Ureter (tissue), 1 donor: ENCODE data around the gene STPG3. TPM values are rescaled to one million over a fixed set of nuclear protein-coding genes. Genes with fewer than 3 reads are reported as not detected.

Experiments
- DNase-seq: peaks from one replicate; pipeline ENCODE4 v3.0.0-alpha.2; 2020; ENCODE audit warnings: low spot score
- total RNA-seq: library from RNA; stranded (reverse); gene quantifications from one replicate; pipeline ENCODE4 v1.2.4, GENCODE V29; 2023
- donor health status: DM: yes; HTN: yes; CAD: no.

The STPG3 gene
- total RNA-seq, 1 donor from 2014 or later, result not detected

DNA sequence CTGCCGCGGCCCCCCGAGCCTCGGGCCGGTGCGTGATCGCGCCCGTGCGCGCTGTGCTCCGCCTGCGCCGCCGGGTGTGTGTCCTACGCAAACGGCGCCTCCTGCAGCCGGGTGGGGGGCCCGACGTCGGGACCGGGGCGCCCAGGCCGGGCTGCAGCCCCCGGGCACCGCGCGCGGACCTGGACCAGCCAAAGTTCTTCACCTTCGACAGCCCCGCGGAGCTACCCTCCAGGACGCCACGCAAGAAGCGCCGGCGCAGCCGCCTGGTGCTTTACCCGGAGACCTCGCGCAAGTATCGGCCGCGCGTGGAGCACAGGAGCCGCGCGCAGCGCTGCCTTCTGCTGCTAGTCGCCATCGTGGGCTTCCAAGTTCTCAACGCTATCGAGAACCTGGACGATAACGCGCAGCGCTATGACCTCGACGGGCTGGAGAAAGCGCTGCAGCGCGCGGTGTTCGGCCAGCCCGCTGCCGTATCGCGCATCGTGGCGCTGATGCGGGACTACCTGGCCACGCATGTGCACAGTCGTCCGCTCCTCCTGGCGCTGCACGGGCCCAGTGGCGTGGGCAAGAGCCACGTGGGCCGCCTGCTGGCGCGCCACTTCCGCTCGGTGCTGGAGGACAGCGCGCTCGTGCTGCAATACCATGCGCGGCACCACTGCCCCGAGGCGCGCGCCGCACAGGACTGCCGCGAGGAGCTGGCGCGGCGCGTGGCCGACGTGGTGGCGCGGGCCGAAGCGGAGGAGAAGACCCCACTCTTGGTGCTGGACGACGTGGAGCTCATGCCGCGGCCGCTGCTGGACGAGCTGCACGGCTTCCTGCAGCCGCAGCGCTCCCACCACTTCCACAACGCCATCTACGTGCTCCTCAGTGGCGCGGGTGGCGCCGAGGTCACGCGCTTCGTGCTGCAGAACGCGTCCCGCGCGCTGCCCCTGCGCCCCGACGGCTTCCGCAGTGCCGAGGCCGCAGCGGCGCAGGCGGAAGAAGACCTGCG, 27.9 kb downstream of the STPG3 start:
- no peak for DNase-seq

DNA sequence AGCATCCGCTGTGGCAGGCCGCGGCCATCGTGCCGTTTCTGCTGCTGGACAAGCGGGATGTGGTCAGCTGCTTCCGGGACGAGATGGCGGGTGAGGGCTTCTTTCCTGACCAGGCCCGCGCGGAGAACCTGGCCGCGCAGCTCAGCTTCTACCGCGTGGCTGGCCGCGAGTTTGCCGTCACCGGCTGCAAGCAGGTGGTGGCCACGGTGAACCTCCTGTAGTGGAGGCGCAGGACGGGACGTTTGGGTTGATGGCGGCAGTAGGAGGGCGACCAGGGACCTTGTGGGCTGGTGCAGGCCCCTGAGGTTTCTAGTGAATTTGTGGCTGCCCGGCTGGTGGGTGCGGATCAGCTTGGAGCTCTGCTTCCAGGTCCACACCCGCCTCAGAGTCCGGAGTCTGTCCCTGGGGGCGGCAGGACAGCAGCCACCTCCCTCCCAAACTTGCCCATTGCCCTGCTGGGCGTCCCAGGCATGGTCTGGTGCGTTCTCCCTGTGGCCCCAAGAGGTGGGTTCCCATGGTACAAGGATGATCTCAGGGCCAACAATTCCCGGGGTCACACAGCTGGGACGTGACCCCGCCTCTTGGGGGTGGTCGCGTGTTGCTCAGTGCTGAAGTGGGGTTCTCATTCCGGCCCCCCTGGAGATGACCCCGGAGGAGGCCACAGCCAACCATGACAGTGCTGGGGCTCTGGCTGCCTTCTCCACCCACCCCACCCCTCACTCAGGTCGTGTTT, 28.8 kb downstream of the STPG3 start:
- no peak for DNase-seq

DNA sequence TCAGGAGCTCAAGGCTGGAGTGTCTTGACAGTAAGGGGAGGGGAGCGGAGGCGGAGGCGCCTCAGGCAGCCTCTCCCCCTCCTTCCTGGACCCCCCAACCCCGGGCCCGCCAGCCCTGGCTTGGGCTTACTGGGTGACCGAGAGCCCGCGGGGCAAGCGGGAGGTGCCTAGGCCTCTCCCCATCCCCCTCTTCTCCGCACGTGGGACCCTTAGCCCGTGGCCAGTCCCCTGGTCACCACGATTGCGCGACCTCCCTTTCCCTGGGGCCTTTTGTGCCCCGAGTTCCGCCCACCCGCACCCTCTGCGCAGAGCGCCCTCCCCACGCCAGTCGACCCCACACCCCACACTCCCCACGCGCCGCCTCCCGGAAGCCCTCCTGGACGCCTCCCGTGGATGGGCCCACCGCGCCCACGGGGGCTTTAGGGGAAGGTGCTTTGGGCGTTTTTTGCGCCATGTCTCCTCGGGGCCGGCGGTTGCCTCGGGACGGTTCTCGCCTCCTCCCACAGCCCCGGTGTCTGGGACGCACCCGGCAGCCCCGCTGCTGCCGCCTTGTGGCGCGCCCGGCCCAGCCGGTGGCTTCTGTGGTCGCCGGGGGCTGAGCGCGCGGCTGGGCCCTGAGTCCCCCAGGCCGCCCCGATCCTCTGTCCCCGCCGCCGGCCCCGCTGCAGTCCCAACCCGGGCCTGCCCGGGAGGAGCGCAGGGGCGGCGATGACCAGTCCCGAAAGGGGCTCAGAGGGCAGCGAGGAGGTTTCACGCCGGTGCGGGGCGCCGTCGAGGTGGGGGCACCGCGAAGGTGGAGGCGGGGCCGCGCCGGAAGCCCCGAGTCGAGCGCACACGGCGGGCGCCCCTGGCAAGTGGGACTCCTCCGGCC, 29.6 kb downstream of the STPG3 start:
- DNase-seq, result no peak

DNA sequence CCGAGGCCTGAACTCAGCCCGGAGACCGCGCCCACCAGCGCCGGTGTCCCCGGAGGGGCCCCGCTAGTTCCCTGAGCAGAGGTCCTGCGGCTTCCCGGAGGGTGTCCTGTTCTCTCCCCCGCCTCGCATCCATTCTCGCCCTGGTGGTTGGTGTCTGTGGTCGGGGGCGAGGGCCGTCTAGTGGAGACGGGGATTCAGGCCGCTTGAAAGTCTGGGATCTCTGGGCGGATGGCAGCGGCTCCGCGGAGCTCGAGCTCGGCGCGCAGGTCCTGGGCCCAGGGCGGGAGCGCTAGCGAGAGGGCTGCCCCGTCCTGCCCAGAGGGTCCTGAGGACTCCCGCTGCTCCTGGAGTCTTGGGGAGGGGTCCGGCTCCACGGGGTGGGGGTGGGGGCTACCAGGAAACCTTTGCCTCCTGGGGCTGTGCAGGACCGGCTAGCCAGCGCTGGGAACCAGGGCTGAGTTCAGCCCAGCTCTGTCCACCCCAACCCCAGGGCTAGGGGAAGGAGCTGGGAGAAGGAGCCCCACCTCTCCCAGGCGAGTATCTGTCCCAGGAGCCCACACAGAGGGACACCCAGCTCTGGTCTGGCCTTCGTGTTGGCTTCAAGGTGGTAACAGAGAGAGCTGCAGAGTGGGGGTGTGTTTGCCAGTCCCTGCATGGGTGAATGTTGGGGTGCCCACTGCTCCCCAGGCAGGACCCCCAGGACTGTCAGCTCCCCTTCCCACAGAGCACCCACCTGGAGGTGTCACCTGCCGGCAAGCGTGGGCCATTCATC, 30.4 kb downstream of the STPG3 start:
- no peak for DNase-seq

DNA sequence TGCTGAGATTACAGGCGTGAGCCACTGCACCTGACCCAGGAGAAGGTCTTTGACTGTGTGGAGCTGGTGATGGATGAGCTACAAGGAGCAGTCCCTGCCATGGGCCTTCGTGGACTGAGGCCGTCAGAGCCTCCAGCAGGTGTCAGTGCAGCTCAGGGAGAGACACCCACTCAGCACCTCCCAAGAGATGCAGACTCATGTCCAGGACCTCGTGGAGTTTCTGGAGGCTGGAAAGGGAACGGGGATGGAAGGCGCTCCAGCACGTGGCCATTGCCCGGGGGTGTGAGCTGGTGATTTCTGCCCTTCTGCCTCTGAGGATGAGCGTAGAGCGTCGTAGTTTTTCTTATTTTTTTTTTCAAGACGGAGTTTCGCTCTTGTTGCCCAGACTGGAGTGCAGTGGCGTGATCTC, 35.9 kb downstream of the STPG3 start:
- DNase-seq, result no peak

DNA sequence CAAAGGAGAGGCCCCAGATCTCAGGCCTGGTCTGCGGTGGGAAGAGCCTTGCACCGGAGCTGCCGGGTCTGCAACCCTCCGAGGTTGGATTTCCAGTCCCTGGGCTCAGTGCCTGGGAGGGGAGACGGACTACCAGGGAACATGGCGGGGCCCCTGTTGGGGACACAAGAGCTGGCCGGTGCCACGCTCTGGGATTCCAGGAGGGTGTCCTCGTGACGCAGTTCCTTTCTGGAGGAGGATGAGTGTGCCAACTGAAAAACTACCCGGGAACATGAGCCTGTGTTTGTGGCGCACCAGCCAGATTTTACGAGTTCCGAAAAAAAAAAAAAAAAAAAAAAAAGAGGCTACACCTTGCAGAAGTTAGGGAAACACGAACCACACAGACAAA, 42.0 kb downstream of the STPG3 start:
- DNase-seq, result no peak

DNA sequence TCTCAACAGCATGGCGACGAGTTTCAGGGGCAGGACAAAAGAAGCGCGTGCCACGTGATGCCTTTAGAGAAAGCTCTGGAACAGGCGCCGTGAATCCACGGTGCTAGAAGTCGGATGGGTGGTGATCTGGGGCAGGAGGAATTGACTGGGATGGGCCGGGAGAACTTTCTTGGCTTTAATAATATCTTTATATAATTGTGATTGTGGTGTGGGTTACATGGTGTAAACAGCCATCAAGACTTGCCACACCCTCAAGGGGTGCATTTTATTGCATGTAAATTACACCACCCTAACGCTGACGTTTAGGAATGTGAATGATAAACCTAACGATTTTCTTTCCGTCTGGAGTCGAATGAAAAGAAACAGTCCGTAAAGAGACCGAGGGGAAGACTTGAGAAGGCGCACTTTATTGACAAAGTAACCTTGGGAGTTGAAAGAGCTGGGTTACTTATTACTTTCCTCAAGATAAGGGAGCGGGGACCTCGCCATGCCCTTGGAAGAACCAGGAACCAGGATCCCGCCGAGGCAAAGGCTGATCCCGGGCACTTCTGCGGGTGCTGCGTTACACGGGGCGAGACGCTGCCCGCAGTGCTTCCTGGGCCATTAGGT, 42.5 kb downstream of the STPG3 start:
- DNase-seq, result no peak

DNA sequence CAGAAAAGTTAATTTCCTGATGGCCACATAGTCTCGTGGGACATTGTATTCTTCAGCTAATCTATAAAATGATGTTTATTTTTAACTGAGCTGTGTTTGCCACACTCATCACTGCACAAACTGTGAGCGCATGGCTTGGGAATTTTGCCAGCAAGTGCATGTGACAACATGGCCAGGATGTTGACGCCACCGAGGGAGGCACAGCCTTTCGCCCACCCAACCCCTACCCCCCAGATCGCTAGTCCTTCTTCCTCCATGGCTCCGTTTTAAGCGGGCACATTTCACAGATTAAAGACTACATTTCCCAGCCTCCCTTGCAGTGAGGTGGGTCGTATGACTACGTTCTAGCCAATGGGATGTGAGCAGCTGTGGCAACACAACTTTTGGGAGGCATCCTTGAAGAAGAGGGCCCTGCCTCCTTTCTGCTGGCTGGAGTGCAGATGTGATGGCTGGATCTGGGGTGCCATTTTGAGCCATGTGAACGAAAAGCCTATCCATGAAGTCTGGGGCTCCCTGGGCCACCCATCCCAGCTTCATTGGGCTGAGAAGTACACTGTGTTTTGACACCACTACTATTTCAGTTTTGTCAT, 43.1 kb downstream of the STPG3 start:
- DNase-seq, result no peak

DNA sequence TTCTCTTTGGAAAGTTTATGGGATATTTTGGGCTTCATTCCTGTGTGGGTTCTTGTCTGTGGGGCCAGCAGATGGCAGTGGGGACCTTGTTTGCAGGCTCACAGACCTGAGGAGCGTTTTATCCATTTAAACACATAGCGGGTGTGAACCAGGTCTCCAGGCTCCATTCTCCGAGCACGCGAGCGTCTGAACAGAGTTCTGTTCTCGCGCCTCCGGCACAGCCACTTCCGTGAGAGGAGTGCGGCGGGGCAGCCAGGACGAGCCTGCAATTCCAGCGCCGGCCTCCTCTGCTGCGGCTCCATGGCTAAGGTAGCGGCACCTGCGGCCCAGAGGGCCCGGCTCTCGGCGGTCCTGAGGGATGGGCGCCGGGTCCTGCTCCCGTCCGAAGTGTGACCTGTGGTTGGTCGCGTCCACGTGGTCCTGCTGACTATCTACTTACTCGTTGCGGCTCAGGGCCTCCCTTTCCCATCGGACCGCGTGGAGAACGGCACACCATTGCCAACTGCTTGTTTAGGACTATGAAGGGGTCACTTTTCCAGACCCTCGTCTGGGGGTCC, 43.7 kb downstream of the STPG3 start:
- no peak for DNase-seq

DNA sequence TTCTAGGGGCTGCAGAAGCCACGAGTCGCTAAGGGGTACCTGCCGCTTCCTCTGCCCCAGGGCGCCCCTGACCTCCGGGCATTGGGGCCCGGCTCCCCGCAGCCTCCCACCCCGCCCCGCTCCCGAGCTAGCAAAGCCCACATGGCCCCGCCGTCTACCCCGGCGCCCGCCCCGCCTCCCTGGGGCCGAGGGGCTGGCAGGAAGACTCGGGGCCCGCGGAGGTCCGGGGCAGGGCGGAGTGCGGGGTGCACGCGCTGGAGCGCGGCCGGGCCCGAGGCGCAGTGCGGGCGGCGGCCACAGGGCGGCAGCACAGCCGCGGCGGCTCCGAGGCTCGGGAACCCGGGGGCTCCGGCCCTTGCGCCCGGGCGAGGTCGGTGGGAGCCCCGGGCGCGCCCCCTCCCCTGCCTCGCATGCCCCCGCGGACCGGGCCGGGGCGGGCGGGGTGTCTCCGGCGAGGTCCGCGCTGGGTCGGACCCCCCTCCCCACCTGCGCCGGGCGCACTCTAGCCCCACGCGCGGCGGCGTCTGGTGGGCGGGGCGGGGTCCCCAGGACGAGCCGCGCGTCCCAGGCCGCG, 44.2 kb downstream of the STPG3 start:
- DNase-seq, result no peak

DNA sequence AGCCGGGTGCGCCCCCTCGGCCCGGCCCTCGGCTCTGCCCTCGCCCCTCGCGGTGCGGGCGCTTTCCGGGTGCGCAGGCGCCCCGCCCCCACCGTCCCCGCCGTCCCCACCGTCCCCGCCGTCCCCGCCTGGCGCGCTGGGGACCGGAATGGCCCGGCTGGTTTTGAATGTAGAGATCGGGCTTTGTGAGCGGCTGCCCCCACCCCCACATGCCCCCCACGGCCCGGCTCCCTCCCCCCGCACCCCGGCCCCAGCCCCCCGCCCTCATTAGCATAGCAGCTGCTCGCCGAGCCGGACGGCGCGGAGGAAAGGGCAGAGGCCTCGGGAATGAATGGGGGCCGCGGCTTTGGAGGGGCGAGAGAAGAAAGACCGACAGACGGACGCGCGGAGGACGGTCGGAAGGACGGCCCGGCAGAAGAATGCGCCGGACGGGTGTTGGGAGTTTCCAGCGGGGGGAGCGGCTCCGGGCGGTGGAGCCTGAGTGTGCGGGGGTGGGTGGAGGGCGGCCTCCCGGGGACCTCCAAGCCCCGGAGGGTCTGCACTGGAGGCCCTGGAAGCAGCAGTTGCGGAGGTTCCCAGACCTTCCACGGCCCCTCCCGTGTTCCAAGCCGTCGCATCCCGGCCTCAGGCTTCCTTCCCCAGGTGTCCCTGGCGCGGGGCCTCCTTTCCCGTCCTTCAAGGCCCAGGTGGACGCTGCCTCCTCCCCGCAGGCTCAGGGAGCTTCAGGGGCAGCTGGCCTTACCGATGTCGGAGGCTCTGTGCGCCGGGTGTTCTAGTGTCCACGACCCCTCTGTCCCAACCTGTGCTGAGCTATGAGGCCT, 45.0 kb downstream of the STPG3 start:
- no peak for DNase-seq

DNA sequence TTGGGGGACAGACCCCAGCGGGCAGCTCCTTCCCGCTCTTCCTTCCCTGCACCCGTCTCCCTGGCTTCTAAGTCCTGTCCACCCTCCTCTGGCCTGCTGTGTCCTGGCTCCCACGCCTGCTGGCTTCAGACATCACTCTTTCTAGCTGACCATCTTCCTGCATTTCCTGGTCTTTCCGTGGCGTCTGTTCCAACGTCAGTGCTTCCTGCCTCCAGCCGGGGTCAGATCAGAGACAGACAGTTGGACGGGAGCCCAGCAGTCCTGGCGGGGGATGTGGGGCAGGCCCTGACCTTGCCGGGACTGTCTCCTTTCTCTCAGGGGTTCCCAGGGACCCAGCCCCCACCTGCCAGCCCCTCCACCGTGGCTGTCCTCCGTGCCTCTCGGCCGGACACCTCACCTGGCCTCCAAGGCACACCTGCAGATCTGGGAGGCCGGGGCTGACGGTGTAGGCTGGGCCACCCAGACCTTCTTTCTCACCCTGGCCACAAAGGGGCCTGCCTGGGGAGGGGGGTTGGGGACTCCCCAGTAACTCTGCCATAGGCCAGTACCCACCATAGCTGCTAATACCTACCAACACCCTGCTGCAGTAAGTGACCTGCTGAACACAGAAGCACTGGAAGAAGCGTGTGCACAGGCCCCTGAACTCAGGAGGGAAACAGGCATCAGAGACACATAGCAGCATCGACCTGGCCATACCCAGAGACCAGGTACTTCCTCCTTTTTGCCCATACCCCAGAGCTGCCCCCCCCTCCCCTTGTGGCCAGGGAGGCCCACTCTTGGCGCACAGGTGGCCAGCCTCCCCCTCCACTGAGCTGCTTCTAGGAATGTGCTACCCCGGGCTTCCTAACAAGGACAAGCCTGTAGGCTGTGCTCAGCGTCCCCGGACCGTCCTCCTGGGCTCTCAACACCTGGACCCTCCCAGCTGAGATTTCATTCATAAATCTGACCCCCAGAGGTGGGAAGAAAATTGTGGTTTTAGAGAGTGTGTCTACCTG, 45.9 kb downstream of the STPG3 start:
- no peak for DNase-seq

DNA sequence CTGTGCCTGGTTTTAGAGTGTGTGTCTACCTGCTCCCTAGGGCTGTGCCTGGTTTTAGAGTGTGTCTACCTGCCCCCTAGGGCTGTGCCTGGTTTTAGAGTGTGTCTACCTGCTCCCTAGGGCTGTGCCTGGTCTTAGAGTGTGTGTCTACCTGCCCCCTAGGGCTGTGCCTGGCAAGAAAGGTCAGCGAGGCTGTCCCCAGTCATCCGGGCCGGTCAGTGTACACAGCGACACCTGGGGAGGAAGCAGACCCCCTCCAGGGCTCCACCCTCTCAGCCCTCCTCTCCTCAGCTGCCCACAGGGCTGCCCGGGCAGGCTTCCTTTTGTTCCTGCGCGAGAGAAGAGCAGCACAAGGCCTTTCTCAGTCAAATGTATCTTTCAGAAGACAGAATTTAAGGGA, 46.9 kb downstream of the STPG3 start:
- DNase-seq, result no peak

DNA sequence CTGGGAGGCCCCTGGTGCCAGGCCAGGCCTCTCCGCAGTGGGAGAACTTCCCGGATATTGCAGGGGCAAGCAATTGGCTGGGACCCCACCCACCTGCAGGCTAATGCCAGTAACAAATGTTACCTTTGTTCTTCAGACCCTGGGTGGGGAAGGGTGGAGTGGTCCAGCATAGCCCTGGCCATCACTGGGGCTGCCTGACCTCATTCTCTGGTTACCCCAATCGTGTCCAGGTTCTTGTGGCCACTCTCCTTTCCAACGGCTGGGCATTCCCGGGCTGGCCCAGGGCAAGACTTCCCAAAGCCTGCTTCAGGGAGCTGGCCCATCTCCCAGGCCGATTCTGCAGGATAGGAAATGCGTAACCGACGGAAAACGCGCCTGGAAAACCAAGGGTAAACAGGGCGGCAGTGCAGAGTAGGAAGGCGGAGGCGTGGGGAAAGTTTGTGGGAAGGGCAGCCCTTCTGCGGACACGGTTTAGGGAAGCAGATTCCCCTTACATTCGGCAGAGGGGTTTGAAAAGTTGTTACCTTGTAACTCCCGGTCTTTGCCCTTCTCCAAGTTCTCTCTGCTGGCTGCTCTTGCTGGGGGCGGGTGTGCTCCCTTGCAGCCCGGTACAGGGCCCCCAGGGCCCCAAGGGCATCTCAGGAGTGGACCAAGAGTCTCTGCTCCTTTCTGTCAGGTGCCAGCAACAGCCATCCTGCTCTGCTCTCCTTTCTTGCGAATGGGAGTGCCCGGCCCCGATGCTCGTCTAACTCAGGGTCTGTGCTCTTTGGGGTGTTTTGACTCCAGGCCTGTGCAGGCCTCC, 47.5 kb downstream of the STPG3 start:
- no peak for DNase-seq

DNA sequence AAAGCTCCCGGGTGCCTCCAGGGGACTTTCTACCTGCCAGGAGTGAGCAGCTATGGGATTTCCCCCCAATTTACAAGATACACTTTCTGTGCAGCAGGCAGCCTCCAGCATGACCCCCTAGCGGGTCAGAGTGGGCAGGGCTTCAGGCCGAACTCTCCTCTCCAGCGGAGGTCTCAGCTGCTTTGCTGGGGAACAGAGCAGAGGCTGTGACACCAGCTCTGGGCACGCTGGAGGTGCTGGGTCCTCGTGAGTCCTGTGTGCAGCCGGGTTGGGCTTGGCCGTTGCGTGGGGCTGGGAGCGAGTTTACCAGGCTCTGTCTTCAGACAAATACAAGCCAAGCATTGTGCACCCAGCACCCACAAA, 48.1 kb downstream of the STPG3 start:
- no peak for DNase-seq

DNA sequence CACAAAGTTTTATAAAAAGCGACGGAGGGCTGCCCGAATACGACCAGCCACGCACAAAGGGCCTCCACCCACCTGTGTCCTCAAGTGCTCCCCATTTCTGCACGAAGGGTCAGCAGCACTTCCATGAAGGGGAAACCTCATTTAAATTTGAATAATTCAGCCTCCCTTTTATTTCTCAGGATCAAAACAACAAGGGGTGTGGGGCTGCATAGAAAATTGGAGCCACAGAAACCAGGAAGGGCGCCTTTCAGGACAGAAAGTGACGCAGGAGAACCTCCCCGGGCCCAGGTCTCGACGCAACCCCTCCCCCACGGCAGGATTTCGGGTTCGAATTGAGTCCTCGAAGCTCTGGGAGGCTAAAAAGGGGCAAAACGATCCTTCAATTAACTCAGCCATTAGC, 48.9 kb downstream of the STPG3 start:
- no peak for DNase-seq

DNA sequence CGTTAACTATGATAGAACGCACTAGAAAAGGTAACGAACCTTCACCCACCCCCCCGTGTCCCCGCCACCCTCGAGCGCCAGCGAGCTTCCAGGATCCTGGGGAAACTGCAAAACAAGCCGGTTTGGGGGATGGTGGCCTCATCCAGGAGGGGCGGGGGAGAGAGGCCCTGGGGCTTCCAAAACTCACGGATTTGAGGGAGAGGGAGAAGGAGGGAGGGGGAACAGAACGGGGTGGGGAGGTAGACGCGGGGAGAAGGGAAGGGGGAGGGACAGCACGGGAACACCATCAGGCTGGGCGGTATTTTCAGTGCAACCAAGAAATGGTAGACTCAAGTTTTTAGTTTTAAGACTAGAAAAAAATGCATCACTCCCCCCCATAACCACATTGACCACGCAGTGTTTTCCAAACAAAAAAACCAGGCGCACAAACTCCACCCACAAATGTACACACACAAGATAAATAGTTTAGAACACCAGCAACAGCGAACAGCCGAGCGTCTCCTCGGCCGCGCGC, 49.5 kb downstream of the STPG3 start:
- DNase-seq, result no peak
